Peyer's patch (tissue), 4 donors: ENCODE results near the gene LIG3.

Experiments
- POLR2A ChIP-seq, 2 donors: fragments of 450-650 bp; IDR thresholded peaks; one replicate each; pipeline ENCODE4 v1.5.1; 2017; ENCODE audit warnings: antibody characterized with exemption in 2 of 2, mild to moderate bottlenecking in 2 of 2, moderate library complexity in 2 of 2
- TF ChIP-seq, protein P1 (sequence below), 6 experiments: fragments of 450-650 bp in 4 of 6; fragments of 200-600 bp in 2 of 6; sonication (generic) in 1 of 6; IDR thresholded peaks; one replicate each; pipeline ENCODE4 v1.5.1; 2017 to 2019; ENCODE audit warnings: antibody characterized with exemption in 6 of 6, mild to moderate bottlenecking in 3 of 6, moderate library complexity in 1 of 6

DNA sequence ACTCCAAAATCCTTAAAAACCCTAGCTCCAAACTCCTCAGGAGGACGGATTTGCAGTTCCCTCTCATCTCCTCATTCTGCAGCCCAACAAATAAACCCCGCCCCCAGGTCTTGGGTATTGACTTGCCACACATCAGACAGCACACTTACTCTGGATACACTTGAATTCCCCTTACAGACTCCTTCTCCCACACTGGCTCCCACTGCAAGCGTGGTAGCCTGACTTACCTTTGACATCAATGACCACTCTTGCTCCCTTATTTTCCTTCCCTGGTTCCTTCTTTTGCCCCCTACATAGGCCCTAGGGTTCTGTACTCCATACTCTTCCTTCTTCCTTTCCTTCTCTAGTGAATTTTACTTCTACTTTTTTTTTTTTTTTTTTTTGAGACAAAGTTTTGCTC lies 75.7 kb downstream of the LIG3 start:
- TF ChIP-seq, protein P1, sequence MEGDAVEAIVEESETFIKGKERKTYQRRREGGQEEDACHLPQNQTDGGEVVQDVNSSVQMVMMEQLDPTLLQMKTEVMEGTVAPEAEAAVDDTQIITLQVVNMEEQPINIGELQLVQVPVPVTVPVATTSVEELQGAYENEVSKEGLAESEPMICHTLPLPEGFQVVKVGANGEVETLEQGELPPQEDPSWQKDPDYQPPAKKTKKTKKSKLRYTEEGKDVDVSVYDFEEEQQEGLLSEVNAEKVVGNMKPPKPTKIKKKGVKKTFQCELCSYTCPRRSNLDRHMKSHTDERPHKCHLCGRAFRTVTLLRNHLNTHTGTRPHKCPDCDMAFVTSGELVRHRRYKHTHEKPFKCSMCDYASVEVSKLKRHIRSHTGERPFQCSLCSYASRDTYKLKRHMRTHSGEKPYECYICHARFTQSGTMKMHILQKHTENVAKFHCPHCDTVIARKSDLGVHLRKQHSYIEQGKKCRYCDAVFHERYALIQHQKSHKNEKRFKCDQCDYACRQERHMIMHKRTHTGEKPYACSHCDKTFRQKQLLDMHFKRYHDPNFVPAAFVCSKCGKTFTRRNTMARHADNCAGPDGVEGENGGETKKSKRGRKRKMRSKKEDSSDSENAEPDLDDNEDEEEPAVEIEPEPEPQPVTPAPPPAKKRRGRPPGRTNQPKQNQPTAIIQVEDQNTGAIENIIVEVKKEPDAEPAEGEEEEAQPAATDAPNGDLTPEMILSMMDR (IDR thresholded peaks at IDR 0.05) = no peak
- TF ChIP-seq POLR2A (IDR thresholded peaks at IDR 0.05) = no peak
